CD14-positive monocyte (primary cell): Measurements from ENCODE around the gene FGD6. TPM values are rescaled to one million over a fixed set of nuclear protein-coding genes. Genes with fewer than 3 reads are reported as not detected.

Experiments used
- DNase-seq, 3 donors: peaks; one replicate each; pipeline ENCODE4 v3.0.0-alpha.2; 2011 to 2022
- H2AFZ ChIP-seq: 2 replicates; pipeline ENCODE4 v1.6.0; 2012; ENCODE audit warnings: mild to moderate bottlenecking, low read depth, low read length, inconsistent platforms; ENCODE audit not compliant: insufficient read depth, poor library complexity, severe bottlenecking
- H3K27ac ChIP-seq, 2 donors: 1 replicate in 1 of 2; 2 replicates in 1 of 2; pipeline ENCODE4 v1.5.1; 2012 to 2013; ENCODE audit warnings: low read length in 2 of 2, control low read depth in 1 of 2, inconsistent platforms in 1 of 2, low read depth in 1 of 2, mild to moderate bottlenecking in 1 of 2
- H3K27me3 ChIP-seq, 2 donors: one replicate each; pipeline versions ENCODE4 v1.6.0 to v1.6.1; 2011 to 2013; ENCODE audit warnings: low read length in 2 of 2; ENCODE audit not compliant: control insufficient read depth in 2 of 2, insufficient read depth in 2 of 2
- H3K36me3 ChIP-seq, 2 donors: replicated peaks in 1 of 2; 1 replicate in 1 of 2; 2 replicates in 1 of 2; pipeline versions ENCODE4 v1.5.1 to v1.6.1; 2012 to 2013; ENCODE audit warnings: low read length in 2 of 2, control low read depth in 1 of 2, inconsistent platforms in 1 of 2, mild to moderate bottlenecking in 1 of 2; ENCODE audit not compliant: insufficient read depth in 2 of 2, control insufficient read depth in 1 of 2
- H3K4me1 ChIP-seq, 2 donors: 1 replicate in 1 of 2; 2 replicates in 1 of 2; pipeline versions ENCODE4 v1.5.1 to v1.6.1; 2012 to 2013; ENCODE audit warnings: low read length in 2 of 2, control low read depth in 1 of 2, inconsistent platforms in 1 of 2, mild to moderate bottlenecking in 1 of 2, moderate library complexity in 1 of 2; ENCODE audit not compliant: insufficient read depth in 2 of 2, control insufficient read depth in 1 of 2
- H3K4me2 ChIP-seq: replicated peaks from 2 replicates; pipeline ENCODE3; 2012; ENCODE audit warnings: low read length, moderate library complexity, mild to moderate bottlenecking; ENCODE audit not compliant: poor library complexity, severe bottlenecking; ENCODE audit errors: extremely low read depth
- H3K4me3 ChIP-seq, 3 experiments: fragments of 200-600 bp in 1 of 3; sonication (generic) in 1 of 3; replicated peaks in 1 of 3; 1 replicate in 2 of 3; 2 replicates in 1 of 3; pipeline ENCODE4 v1.5.1; 2011 to 2013; ENCODE audit warnings: low read length in 3 of 3, mild to moderate bottlenecking in 3 of 3, control low read depth in 2 of 3, low read depth in 2 of 3, inconsistent platforms in 1 of 3, moderate library complexity in 1 of 3
- H3K79me2 ChIP-seq: 2 replicates; pipeline ENCODE4 v1.6.0; 2012; ENCODE audit warnings: mild to moderate bottlenecking, control low read depth, inconsistent platforms, low read length, moderate library complexity; ENCODE audit not compliant: insufficient read depth
- H3K9ac ChIP-seq: 2 replicates; pipeline ENCODE4 v1.6.0; 2017; ENCODE audit warnings: low read length, mild to moderate bottlenecking; ENCODE audit not compliant: insufficient read depth, poor library complexity, severe bottlenecking
- H3K9me3 ChIP-seq, 2 donors: replicated peaks in 1 of 2; 1 replicate in 1 of 2; 2 replicates in 1 of 2; pipeline versions ENCODE4 v1.5.1 to v1.6.1; 2012 to 2013; ENCODE audit warnings: low read length in 2 of 2, control low read depth in 1 of 2; ENCODE audit not compliant: control insufficient read depth in 1 of 2, insufficient read depth in 1 of 2
- H4K20me1 ChIP-seq: 2 replicates; pipeline ENCODE4 v1.6.0; 2012; ENCODE audit warnings: mild to moderate bottlenecking, low read length, control low read depth, moderate library complexity; ENCODE audit not compliant: insufficient read depth
- H3K27ac Mint-ChIP-seq, 7 donors: one replicate each; pipeline ENCODE4 v1.8.0; 2020; ENCODE audit warnings: mild to moderate bottlenecking in 7 of 7, mixed read lengths in 7 of 7, moderate library complexity in 6 of 7, inconsistent platforms in 2 of 7
- H3K27me3 Mint-ChIP-seq, 3 donors: one replicate each; pipeline ENCODE4 v1.8.0; 2021 to 2022; ENCODE audit warnings: low read depth in 3 of 3, mild to moderate bottlenecking in 3 of 3, mixed read lengths in 3 of 3, moderate library complexity in 3 of 3, inconsistent platforms in 1 of 3
- H3K36me3 Mint-ChIP-seq, 2 donors: one replicate each; pipeline ENCODE4 v1.8.0; 2020; ENCODE audit warnings: mixed read lengths in 2 of 2, inconsistent platforms in 1 of 2, mild to moderate bottlenecking in 1 of 2
- H3K4me1 Mint-ChIP-seq: one replicate; pipeline ENCODE4 v1.8.0; 2020; ENCODE audit warnings: mild to moderate bottlenecking, mixed read lengths
- H3K4me3 Mint-ChIP-seq, 2 donors: one replicate each; pipeline ENCODE4 v1.8.0; 2020; ENCODE audit warnings: mild to moderate bottlenecking in 2 of 2, mixed read lengths in 2 of 2, moderate library complexity in 1 of 2
- H3K9me3 Mint-ChIP-seq, 7 donors: one replicate each; pipeline ENCODE4 v1.8.0; 2020 to 2022; ENCODE audit warnings: mixed read lengths in 7 of 7, mild to moderate bottlenecking in 6 of 7, moderate library complexity in 6 of 7, inconsistent platforms in 2 of 7
- CTCF ChIP-seq: fragments of 200-600 bp; IDR thresholded peaks from one replicate; pipeline ENCODE4 v1.8.0; 2022; ENCODE audit warnings: antibody characterized with exemption, mild to moderate bottlenecking
- WGBS: methylation state at CpG from one replicate; pipeline ENCODE4 v1.1.5; 2013; ENCODE audit warnings: missing lambda C conversion rate; ENCODE audit not compliant: insufficient coverage; 5-methylcytosine and 5-hydroxymethylcytosine counted together
- intact Hi-C, 2 donors: fragments of 100-400 bp; cut with micrococcal nuclease; formaldehyde crosslinking; loops; one replicate each; pipeline versions ENCODE4 v1.15.0 to v1.15.1; 2023
- polyA plus RNA-seq, 3 donors: library from polyadenylated mRNA; depleted of rRNA in 1 of 3; unstranded in 2 of 3; stranded (reverse) in 1 of 3; fragments of 300-500 nt in 2 of 3; fragments of >200 nt in 1 of 3; fragmentation: Illumina TruSeq in 2 of 3; gene quantifications; 1 replicate in 2 of 3; 2 replicates in 1 of 3; pipeline ENCODE4 v1.2.3, GENCODE V29; 2012 to 2021

FGD6 gene
- polyA plus RNA-seq, 3 donors, result 4.0 to 8.1 (median 5.3) TPM

DNA sequence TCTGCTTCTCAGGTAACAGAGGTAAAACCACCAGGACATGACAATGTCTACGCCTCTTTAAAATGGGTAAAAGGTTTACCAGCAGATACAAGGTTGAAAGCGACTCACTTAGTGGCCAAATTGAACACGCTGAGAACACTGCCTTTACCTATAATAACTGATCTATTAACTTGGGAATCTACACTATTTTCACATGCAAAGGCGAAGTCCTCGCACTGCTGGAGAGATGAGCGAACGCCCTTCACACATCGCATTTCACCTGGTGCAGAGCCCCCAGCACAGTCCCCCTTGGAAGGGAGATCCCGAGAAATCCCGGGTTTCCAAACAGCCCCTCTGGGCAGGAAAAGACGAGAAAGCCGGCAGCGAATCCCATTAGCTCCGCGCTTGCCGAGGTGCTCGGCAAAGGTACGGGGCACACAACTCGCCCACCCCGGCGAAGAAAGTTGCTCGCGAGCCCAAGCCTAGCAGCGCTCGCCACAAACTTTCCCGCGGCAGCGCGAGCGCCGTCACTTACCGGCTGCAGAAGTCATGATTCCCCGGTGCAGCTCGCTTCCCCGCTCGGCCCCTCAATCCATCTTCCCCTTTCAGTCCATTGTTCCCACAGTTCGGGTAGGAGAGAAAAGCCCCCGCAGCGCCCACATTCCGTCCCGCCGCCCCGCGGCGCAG is 423 bp downstream of the FGD6 start:
- DNase-seq, result no peak
- Histone ChIP-seq H3K4me1 (peaks cover 21 to 52% of the 10 kb centered on the region in 2 donors), H3K79me2 (peaks cover 82% of the 10 kb centered on the region), H3K4me3 (peak overlapping the region; percentile 70 to 99 (median 93)), H3K9ac (peak overlapping the region; percentile 89), H4K20me1 (peaks cover 33% of the 10 kb centered on the region), H3K36me3 (no peaks in the 10 kb centered on the region), H3K9me3 (no peaks in the 10 kb centered on the region), H3K27ac (peak overlapping the region; percentile 90 to 94), H3K4me2 (peak overlapping the region; percentile 98), H2AFZ (peak overlapping the region; percentile 94), H3K27me3 (no peaks in the 10 kb centered on the region)
- peak overlapping the region; percentile 97 to 98 for H3K4me3 Mint-ChIP-seq
- no peak for TF ChIP-seq CTCF
- WGBS, result under 1% methylated on average over 45 of the region's 45 CpGs
- no peaks in the 10 kb centered on the region for H3K9me3 Mint-ChIP-seq
- H3K36me3 Mint-ChIP-seq, result peaks cover 0 to 5% of the 10 kb centered on the region in 2 donors
- peak overlapping the region; percentile 91 to 97 (median 92) for H3K27ac Mint-ChIP-seq
- H3K27me3 Mint-ChIP-seq, result no peaks in the 10 kb centered on the region
- peaks cover 48% of the 10 kb centered on the region for H3K4me1 Mint-ChIP-seq
- intact Hi-C loops, result loop anchor here (5.0 to 10.0 kb wide), 3 partner anchors 85 to 102 kb away; no protein-coding TSS in a partner anchor

GRCh38 chr12:95215949-95216348 is 1.3 kb downstream of the FGD6 start:
- WGBS, result no CpG with 5 or more reads among the region's 1 CpG

More at GRCh38 chr12:95215949-95216348, 1.3 kb downstream of the FGD6 start:
- no peaks in the 10 kb centered on the region for H3K9me3 ChIP-seq
- DNase-seq, result peak in 2 of 3 donors; percentile 49 to 63
- H3K27me3 ChIP-seq, result no peaks in the 10 kb centered on the region
- peak overlapping the region in 1 of 2 donors; percentile 94 for H3K27ac ChIP-seq
- intact Hi-C loops, result loop anchor here (5.0 to 10.0 kb wide), 3 partner anchors 84 to 101 kb away; no protein-coding TSS in a partner anchor
- peaks cover 48% of the 10 kb centered on the region for H3K4me1 Mint-ChIP-seq
- H3K9me3 Mint-ChIP-seq, result no peaks in the 10 kb centered on the region
- H2AFZ ChIP-seq, result no peak overlapping the region
- no peaks in the 10 kb centered on the region for H3K27me3 Mint-ChIP-seq
- H4K20me1 ChIP-seq, result peaks cover 32% of the 10 kb centered on the region
- peak overlapping the region; percentile 30 to 96 (median 91) for H3K27ac Mint-ChIP-seq
- H3K9ac ChIP-seq, result peak overlapping the region; percentile 9
- H3K4me3 Mint-ChIP-seq, result peak overlapping the region; percentile 97 to 98
- H3K4me1 ChIP-seq, result peaks cover 21 to 53% of the 10 kb centered on the region in 2 donors
- H3K4me3 ChIP-seq, result peak overlapping the region; percentile 70 to 99 (median 93)
- peak overlapping the region; percentile 98 for H3K4me2 ChIP-seq
- H3K79me2 ChIP-seq, result peaks cover 81% of the 10 kb centered on the region
- H3K36me3 ChIP-seq, result no peaks in the 10 kb centered on the region
- peaks cover under 1 to 6% of the 10 kb centered on the region in 2 donors for H3K36me3 Mint-ChIP-seq
- no peak for TF ChIP-seq CTCF
